Endothelial cell of umbilical vein (primary cell): ENCODE data around the gene CCDC93. TPM values are rescaled to one million over a fixed set of nuclear protein-coding genes. Genes with fewer than 3 reads are reported as not detected.

ENCODE experiments used
- BruUV-seq: library from RNA; stranded (reverse); fragments of 400-500 nt; replicated peaks from 2 replicates; lab custom pipeline; 2021; lab: Mats Ljungman, UMichigan
- CTCF ChIA-PET: fragments of 300-600, 350-600 bp; sonication (Branson Sonifier 250); formaldehyde crosslinking; loops from one replicate; lab custom pipeline; 2021; ENCODE audit warnings: antibody characterized with exemption, inconsistent platforms; lab: Charles Lee
- POLR2A ChIA-PET: fragments of 300-600, 350-600 bp; sonication (Branson Sonifier 250); formaldehyde crosslinking; loops from one replicate; lab custom pipeline; 2021; ENCODE audit warnings: antibody characterized with exemption, inconsistent platforms; lab: Charles Lee
- DNase-seq: peaks from one replicate; pipeline ENCODE4 v3.0.0-alpha.2; 2011; ENCODE audit warnings: low read depth, low spot score
- FAIRE-seq: peaks from 2 replicates; lab custom pipeline; 2011; peaks lifted over from hg19 to GRCh38; lab: Jason Lieb, UNC
- H2AFZ ChIP-seq: 2 replicates; pipeline ENCODE4 v1.6.0; 2012; ENCODE audit warnings: low read depth, low read length, control low read depth, inconsistent platforms
- H3K27ac ChIP-seq: 2 replicates; pipeline ENCODE4 v1.5.1; 2011; ENCODE audit warnings: low read depth, mild to moderate bottlenecking, control low read depth, low read length, moderate library complexity; ENCODE audit not compliant: insufficient read depth
- H3K27me3 ChIP-seq, 2 experiments: 2 replicates each; pipeline versions ENCODE4 v1.6.0 to v1.6.1; 2011; ENCODE audit warnings: low read length in 2 of 2, mixed read lengths in 1 of 2; ENCODE audit not compliant: control insufficient read depth in 2 of 2, insufficient read depth in 2 of 2
- H3K36me3 ChIP-seq, 2 experiments: 2 replicates in 1 of 2; 3 replicates in 1 of 2; pipeline ENCODE4 v1.5.1; 2011; ENCODE audit warnings: low read length in 2 of 2, mild to moderate bottlenecking in 1 of 2, moderate library complexity in 1 of 2; ENCODE audit not compliant: control insufficient read depth in 2 of 2, insufficient read depth in 2 of 2; ENCODE audit errors: extremely low read depth in 1 of 2
- H3K4me1 ChIP-seq: 3 replicates; pipeline ENCODE4 v1.5.1; 2011; ENCODE audit warnings: mild to moderate bottlenecking, low read length; ENCODE audit not compliant: control insufficient read depth, insufficient read depth; ENCODE audit errors: extremely low read depth
- H3K4me2 ChIP-seq: 2 replicates; pipeline ENCODE4 v1.6.1; 2011; ENCODE audit warnings: low read length, control low read depth, mixed read lengths; ENCODE audit not compliant: insufficient read depth
- H3K4me3 ChIP-seq, 3 experiments: fragments of 200-600 bp in 1 of 3; sonication (generic), shearing (Covaris generic) in 1 of 3; replicated peaks in 1 of 3; 2 replicates each; pipeline ENCODE4 v1.5.1; 2011 to 2016; ENCODE audit warnings: control low read depth in 3 of 3, low read length in 3 of 3, mild to moderate bottlenecking in 2 of 3, inconsistent platforms in 1 of 3, low read depth in 1 of 3, moderate library complexity in 1 of 3; ENCODE audit not compliant: insufficient read depth in 1 of 3
- H3K79me2 ChIP-seq: 2 replicates; pipeline ENCODE4 v1.6.0; 2012; ENCODE audit warnings: low read length, inconsistent platforms; ENCODE audit not compliant: control insufficient read depth, insufficient read depth
- H3K9ac ChIP-seq: replicated peaks from 2 replicates; pipeline ENCODE3; 2011; ENCODE audit warnings: low read length, control low read depth; ENCODE audit not compliant: insufficient read depth; ENCODE audit errors: extremely low read depth
- H3K9me1 ChIP-seq: replicated peaks from 3 replicates; pipeline ENCODE4 v1.6.0; 2011; ENCODE audit warnings: mild to moderate bottlenecking, low read length; ENCODE audit not compliant: control insufficient read depth, insufficient read depth; ENCODE audit errors: extremely low read depth
- H3K9me3 ChIP-seq: replicated peaks from 2 replicates; pipeline ENCODE4 v1.5.1; 2012; ENCODE audit warnings: low read length, inconsistent platforms; ENCODE audit not compliant: control insufficient read depth, insufficient read depth
- H4K20me1 ChIP-seq: replicated peaks from 2 replicates; pipeline ENCODE3; 2011; ENCODE audit warnings: mild to moderate bottlenecking, low read length; ENCODE audit not compliant: control insufficient read depth, insufficient read depth; ENCODE audit errors: extremely low read depth
- CTCF ChIP-seq, 2 donors: IDR thresholded peaks; 1 replicate in 1 of 2; 2 replicates in 1 of 2; pipeline ENCODE4 v1.5.1; 2011; ENCODE audit warnings: low read length in 2 of 2, mild to moderate bottlenecking in 2 of 2, moderate library complexity in 2 of 2, control low read depth in 1 of 2, inconsistent platforms in 1 of 2, low read depth in 1 of 2; ENCODE audit not compliant: insufficient read depth in 1 of 2; ENCODE audit errors: extremely low read depth in 1 of 2
- EZH2 ChIP-seq: IDR thresholded peaks from 2 replicates; pipeline ENCODE4 v1.6.1; 2012; ENCODE audit warnings: borderline replicate concordance, low read depth, mild to moderate bottlenecking, moderate library complexity, low read length, inconsistent platforms; ENCODE audit not compliant: severe bottlenecking
- FOS ChIP-seq: IDR thresholded peaks from 2 replicates; pipeline ENCODE4 v1.6.1; 2011; ENCODE audit warnings: mild to moderate bottlenecking, low read length, moderate library complexity, borderline replicate concordance; ENCODE audit not compliant: insufficient read depth
- GATA2 ChIP-seq: IDR thresholded peaks from 2 replicates; pipeline ENCODE4 v1.7.0; 2011; ENCODE audit warnings: low read depth, mild to moderate bottlenecking, moderate library complexity, mixed read lengths, low read length; ENCODE audit not compliant: insufficient read length, insufficient read depth
- JUN ChIP-seq: IDR thresholded peaks from 2 replicates; pipeline ENCODE4 v1.6.1; 2011; ENCODE audit warnings: borderline replicate concordance, low read depth; ENCODE audit not compliant: insufficient read length, insufficient read depth
- MAX ChIP-seq: IDR thresholded peaks from 2 replicates; pipeline ENCODE4 v1.6.1; 2011; ENCODE audit not compliant: insufficient read depth, insufficient read length
- MYC ChIP-seq: IDR thresholded peaks from one replicate; pipeline ENCODE4 v1.6.1; 2011; ENCODE audit warnings: mild to moderate bottlenecking, low read depth, low read length
- POLR2A ChIP-seq: IDR thresholded peaks from 2 replicates; pipeline ENCODE4 v1.6.1; 2012; ENCODE audit warnings: low read depth, mild to moderate bottlenecking, control low read depth, low read length
- POLR2AphosphoS5 ChIP-seq: IDR thresholded peaks from 2 replicates; pipeline ENCODE4 v1.6.1; 2012; ENCODE audit warnings: low read depth, mild to moderate bottlenecking, control low read depth, low read length, moderate library complexity; ENCODE audit not compliant: insufficient read depth
- dilution Hi-C: fragments of 300-500 bp; cut with MboI; formaldehyde crosslinking; loops from one replicate; pipeline ENCODE4 v1.15.0; 2019; ENCODE audit warnings: low sequenced_read_pairs; ENCODE audit not compliant: extremely low pct_ligation_motif_present
- intact Hi-C: fragments of 100-400 bp; cut with micrococcal nuclease; formaldehyde crosslinking; loops from one replicate; pipeline ENCODE4 v1.10.0; 2022
- polyA plus RNA-seq, 4 experiments: library from polyadenylated mRNA; depleted of rRNA in 3 of 4; stranded (reverse) in 3 of 4; unstranded in 1 of 4; fragments of >200 nt; gene quantifications; 2 replicates each; pipeline versions ENCODE4 v1.2.1 to v1.2.3, GENCODE V29; 2011 to 2012; ENCODE audit warnings: missing spikeins in 1 of 4
- total RNA-seq: library from RNA; stranded (reverse); gene quantifications from 2 replicates; pipeline ENCODE4 v1.2.3, GENCODE V29; 2021

Gene CCDC93
- total and polyA plus RNA-seq, 2 donors (not counting 3 experiments of a cell fraction or from before 2014, with no cell fraction given) = 13.8 to 35.1 TPM

- intact Hi-C loops = no loop called here
- TF ChIP-seq POLR2AphosphoS5 (no peak), MAX (no peak), GATA2 (no peak), JUN (no peak), EZH2 (no peak), FOS (no peak), POLR2A (no peak), MYC (no peak), CTCF (IDR thresholded peaks at IDR 0.05; ENCODE audit: extremely low read depth in 1 of 2, insufficient read depth in 1 of 2, low read depth in 1 of 2, low read length in 2 of 2) (no peak)
- Histone ChIP-seq H3K36me3 (peaks cover 29 to 49% of the 10 kb centered on the region in 2 experiments), H3K4me1 (no peaks in the 10 kb centered on the region), H3K9ac (no peak overlapping the region), H3K4me2 (no peak overlapping the region), H3K79me2 (no peaks in the 10 kb centered on the region), H3K9me1 (no peaks in the 10 kb centered on the region), H3K9me3 (no peaks in the 10 kb centered on the region), H4K20me1 (no peaks in the 10 kb centered on the region), H3K4me3 (no peak overlapping the region), H3K27me3 (no peaks in the 10 kb centered on the region), H2AFZ (no peak overlapping the region), H3K27ac (no peak overlapping the region)
- BruUV-seq = no TSS peak
- ChIA-PET POLR2A (no interaction called here), CTCF (interaction anchor here (1.2 to 2.6 kb wide), 2 partner anchors 58 to 131 kb away, joined by 4 to 19 read pairs; partner anchors contain the start of gene DDX18)
- dilution Hi-C loops = no loop called here
- no peak for FAIRE-seq
- no peak for DNase-seq
These were observed 68.6 kb downstream of the CCDC93 start for GRCh38 chr2:117945296-117945695.
